NCI-H345 (cell line): ENCODE measurements around the gene TRAF3.

Experiments
- DNase-seq: peaks from one replicate; lab custom pipeline; 2025; lab: John Stamatoyannopoulos, UW

TRAF3 gene

GRCh38 chr14:102776761-102777710, at the start of gene TRAF3:
Gene TRAF3, plus strand, starts transcription at chr14:102777449. Its CDS starts 92,753 bp downstream, at chr14:102870202.
- DNase-seq: peak; percentile 64

DNA sequence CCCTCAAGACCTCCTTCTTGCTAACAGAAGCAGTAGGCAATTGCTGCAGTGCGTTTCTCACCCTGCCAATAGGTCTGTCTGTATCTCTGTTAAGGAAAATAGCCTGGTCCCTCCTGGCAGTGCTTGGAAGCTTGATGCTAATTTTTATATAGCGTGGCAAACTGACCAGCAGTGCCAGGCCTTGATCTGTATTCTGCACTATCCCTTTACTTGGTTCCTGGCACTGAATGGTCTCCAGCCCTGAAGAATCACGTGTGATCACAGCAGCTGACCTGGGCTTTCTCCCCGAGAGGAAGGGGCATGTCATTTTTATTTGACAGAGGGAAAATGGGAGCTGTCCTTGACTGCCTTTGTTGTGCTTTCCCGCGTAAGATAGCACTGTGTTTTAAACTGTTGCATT, 48.7 kb upstream of the TRAF3 start:
- no peak for DNase-seq

GRCh38 chr14:102729268-102729667, 48.0 kb upstream of the TRAF3 start:
- no peak for DNase-seq

DNA sequence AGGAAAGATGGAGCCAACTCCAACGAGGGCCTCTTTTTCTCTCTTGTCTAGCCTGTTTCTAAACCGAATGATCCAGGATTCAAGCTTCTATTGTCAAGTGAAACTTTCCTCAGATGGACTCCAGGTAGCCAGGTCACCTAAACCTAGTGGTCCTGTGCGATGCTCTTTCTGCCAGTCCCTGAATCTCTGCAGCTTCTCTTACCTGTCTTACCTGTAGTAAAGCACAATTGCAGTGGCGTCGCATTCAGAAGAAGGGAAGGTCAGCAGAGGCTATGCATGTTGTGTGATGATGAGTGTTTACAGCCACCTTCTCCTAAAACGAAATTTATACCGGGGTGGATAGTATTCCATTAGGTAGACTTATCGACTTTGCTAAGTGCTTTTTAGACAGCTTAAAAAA, 47.4 kb upstream of the TRAF3 start:
- DNase-seq: no peak

DNA sequence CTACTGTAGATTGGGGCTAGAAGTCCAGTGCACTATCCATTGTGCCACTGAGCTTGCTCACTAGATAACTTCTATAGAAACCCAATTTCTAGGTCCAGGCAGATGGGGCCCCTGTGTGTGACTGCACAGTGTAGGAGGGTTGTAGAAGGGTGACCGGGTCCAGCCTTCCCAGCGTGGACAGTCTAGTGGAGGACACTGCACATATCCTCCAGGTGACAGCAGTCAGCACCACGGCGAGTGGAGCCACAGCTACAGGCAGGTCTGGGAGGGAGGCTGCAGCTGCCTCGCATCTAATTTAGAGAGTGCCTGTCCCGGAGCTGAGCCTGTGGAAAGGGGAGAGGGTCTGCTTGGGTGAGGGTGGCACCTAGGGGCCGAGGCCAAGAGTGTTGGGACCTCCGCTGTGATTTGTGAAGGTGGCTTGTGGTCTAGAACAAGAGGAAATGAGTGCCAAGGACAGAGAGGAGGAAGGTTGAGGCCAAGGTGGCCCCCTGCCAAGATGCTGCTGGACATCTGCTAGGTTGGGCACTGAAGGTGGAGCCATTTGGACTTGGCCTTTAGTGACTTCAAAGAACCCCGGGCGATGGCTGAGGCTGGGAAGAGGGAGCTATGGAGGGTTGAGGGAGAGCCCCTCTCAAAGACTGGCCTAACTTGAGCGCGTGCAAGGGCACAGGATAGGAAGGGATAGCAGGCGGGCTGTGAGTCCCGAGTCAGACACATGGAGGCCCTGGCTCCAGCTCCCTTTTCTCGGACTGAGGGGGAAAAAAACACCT, 46.0 kb upstream of the TRAF3 start:
- DNase-seq: no peak

DNA sequence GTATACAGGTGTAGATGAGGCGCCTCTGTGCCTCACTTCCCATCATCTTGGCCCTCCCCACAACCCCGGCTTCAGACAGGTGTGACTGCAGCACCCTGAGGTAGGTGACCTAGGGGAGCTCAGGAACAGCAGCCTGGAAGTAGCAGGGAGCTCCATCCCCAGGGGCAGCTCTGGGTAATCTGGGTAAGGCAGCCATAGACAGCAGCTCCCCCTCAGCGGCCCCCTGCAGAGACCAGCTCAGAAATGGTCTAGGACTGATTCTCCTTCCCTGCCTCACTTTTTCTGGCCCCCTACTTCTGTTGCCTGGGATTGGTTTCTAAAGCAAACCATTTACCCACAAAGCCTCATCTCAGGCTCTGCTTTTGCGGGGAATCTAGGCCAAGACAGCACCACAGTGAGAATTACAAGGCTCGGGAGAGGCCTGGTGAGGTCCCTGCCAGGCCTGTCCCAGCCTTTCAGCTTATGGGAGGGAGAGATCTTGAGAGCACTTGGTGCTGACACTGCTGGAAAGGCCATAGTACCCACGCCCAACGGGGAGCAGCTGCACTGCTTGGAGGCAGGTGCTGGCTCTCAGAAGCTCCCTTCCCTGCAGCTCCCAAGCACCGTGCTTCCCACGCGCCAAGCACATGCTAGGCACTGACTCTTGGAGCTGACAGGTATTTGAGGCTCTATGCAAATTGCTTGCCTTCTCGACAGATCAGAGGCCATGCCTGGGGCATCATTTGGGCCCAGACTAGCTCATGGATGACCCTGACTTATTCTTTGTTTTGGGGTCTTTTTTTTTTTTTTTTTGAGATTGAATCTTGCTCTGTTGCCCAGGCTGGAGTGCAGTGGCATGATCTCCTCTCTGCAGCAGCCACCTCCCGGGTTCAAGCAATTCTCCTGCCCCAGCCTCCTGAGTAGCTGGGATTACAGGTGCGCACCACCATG, 45.1 kb upstream of the TRAF3 start:
- DNase-seq: no peak

DNA sequence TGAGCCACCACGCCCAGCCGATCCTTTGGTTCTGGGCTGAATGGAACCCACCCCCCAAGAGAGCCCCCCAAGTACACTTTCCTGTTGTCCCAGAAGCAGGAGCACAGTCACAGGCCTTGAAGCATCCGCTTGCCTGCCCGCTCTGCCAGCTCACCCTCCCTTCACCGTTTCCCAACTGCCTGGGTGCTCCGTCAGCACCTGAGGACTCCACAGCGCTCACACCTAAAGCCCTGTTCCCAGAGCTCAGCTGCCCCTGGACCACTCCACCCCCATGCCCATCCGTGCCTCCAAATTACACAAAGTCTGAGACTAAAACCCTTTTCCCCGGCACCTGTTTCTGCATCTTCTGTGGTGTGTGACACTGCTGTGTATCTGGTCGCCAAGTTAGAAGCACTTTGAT, 44.3 kb upstream of the TRAF3 start:
- DNase-seq: no peak

- DNase-seq: no peak
Measured at GRCh38 chr14:102733326-102733725, 43.9 kb upstream of the TRAF3 start.

DNA sequence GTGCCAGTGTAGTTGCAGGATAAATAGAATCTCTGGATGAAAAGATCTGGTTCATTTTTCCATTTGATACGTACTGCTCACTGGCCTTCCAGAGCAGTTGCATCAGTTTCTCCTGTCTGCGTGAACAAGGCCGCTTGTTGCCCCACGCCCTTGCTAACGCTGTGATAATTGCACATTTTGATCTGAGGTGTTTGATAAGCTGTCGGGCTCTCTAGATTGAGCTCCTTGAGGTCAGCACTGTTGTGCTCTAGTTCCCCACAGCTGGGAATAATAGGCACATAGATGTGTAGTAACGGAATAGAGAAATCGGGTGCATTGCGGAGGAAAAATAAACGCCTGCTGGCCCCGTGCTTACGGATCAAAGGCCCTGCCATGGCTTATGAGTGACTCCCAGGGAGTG, 42.8 kb upstream of the TRAF3 start:
- DNase-seq: no peak

GRCh38 chr14:102736956-102737355, 40.3 kb upstream of the TRAF3 start:
- no peak for DNase-seq

DNA sequence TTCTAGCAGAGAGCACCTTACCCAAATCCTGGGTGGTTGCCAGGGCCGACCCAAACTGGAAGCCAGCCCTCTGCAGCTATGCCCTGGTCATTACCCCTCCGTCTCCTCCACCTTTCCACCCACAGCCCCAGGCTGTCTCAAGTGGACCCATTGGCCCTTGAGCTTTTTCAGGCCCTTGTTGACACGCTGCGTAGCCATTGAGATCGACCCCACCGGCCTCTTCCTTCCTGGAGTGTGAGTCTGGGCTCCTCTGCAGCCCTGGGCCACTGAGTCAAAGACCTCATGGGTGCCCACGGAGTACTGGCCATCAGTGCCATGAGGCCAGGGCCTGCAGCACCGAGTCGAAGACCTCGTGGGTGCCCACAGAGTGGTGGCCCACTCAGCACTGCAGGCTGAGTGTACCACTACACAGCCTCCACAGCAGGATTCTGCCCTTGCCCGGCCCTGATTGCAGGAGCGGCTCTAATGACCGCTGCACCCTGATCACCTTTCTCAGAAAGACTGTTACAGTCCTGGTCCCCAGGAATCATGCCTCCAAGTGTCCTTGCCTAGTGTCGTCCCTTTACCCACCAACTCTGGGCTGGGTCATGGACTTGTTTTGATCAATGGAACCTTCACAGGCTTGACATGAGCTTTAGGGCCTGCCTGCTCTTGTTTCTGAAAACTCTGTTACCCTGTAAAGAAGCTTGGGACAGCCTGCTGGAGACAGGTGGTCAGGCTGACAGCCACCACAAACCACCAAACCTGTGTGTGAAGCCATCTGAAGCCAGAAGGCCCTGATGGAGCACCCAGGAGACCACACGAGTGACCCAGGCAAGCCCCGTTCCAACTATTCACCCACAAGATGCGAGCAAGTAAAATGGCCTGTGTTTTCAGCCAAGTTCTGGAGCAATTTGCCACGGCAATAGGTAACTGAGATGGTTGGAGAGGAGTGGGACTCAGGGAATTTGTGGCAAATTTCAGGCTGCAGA, 39.6 kb upstream of the TRAF3 start:
- DNase-seq: no peak

- no peak for DNase-seq
Measured at GRCh38 chr14:102738373-102739189, 38.7 kb upstream of the TRAF3 start.

GRCh38 chr14:102739190-102739469, 38.1 kb upstream of the TRAF3 start:
- no peak for DNase-seq

- no peak for DNase-seq
Measured at GRCh38 chr14:102746634-102747438, 30.4 kb upstream of the TRAF3 start.

- DNase-seq: no peak
Measured at GRCh38 chr14:102748806-102749205, 28.4 kb upstream of the TRAF3 start.

DNA sequence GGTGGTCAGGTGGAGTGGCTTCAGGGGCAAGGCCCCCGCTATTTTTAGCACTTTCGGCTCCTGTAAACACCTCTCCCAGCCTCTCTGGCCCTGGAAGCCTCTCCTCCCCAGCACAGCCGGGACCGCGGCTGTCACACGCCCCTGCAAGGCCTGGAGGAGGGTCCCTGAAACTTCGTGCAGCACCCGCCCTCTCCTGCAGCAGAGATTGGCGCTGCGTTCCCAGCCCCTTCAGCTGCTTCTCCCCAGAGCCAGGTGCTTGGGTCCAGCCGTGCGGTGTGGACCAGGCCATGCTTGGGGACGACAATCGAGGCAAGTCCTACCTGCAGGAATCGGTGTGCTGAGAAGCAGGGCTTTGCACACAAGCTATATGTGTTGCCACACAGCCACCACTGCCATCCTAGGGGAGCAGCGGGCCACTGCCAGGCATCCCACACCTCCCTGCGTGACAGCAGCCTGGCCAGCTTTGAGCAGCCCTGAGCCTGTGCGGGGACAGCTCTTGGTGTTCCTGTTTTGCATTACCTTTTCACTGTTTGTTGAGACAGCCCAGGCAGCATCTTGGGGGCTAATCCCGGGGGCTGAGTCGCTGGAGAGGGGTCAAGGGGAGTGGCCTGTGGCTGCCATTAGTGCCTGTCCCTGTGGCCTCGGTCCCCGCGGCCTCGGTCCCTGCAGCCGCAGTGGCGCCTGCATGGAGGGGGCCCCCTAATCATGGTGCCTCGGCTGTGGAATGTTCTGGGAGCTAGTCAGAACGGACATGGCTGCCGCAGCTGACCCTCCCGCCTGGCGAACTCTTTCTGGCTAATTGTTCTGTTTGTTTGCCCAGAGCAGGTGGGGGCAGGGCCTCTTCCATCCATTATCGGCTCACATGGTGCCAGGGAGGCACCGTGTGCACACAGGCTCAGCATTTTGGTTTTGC, 27.6 kb upstream of the TRAF3 start:
- peak; percentile 45 for DNase-seq

- DNase-seq: no peak
Measured at GRCh38 chr14:102750376-102750775, 26.9 kb upstream of the TRAF3 start.

GRCh38 chr14:102751088-102751487, 26.2 kb upstream of the TRAF3 start:
- DNase-seq: no peak
